Activated B cell treated with CpG ODN at 0.5 μM for 24 hours (primary cell): ENCODE data around the gene TGFBR2. TPM values are rescaled to one million over a fixed set of nuclear protein-coding genes. Genes with fewer than 3 reads are reported as not detected.

Experiments used
- ATAC-seq: fragments of 200-7000 bp; cut with Tn5 transposase; one replicate; pipeline ENCODE4 v1.10.0; 2021; ENCODE audit warnings: low read depth, mild to moderate bottlenecking, moderate library complexity
- CTCF ChIA-PET: fragments of 350-600 bp; sonication (Branson Sonifier 250); formaldehyde crosslinking; loops from one replicate; lab custom pipeline; 2021; ENCODE audit warnings: antibody characterized with exemption; lab: Charles Lee
- POLR2A ChIA-PET: fragments of 350-600 bp; sonication (Branson Sonifier 250); formaldehyde crosslinking; loops from one replicate; lab custom pipeline; 2021; ENCODE audit warnings: antibody characterized with exemption; lab: Charles Lee
- DNase-seq: peaks from one replicate; pipeline ENCODE4 v3.0.0; 2022
- H3K27ac Mint-ChIP-seq: one replicate; pipeline ENCODE4 v1.8.0; 2020; ENCODE audit warnings: mixed read lengths
- H3K27me3 Mint-ChIP-seq: one replicate; pipeline ENCODE4 v1.8.0; 2021; ENCODE audit warnings: mixed read lengths
- H3K36me3 Mint-ChIP-seq: one replicate; pipeline ENCODE4 v1.8.0; 2021; ENCODE audit warnings: low read depth, mixed read lengths
- H3K4me1 Mint-ChIP-seq: one replicate; pipeline ENCODE4 v1.8.0; 2021; ENCODE audit warnings: mixed read lengths
- H3K4me3 Mint-ChIP-seq: one replicate; pipeline ENCODE4 v1.8.0; 2020; ENCODE audit warnings: mild to moderate bottlenecking, mixed read lengths
- H3K9me3 Mint-ChIP-seq: one replicate; pipeline ENCODE4 v1.8.0; 2020; ENCODE audit warnings: mixed read lengths
- intact Hi-C: fragments of 100-400 bp; cut with micrococcal nuclease; formaldehyde crosslinking; loops from one replicate; pipeline ENCODE4 v1.15.1; 2024
- total RNA-seq: library from RNA; stranded (reverse); gene quantifications from 2 replicates; pipeline ENCODE4 v1.2.3, GENCODE V29; 2022
- TF ChIP-seq, protein P1 (sequence below): fragments of 200-600 bp; IDR thresholded peaks from one replicate; pipeline ENCODE4 v1.8.0; 2022; ENCODE audit warnings: antibody characterized with exemption, mild to moderate bottlenecking

Gene TGFBR2
- total RNA-seq, 1 donor from 2014 or later, result 104 TPM

DNA sequence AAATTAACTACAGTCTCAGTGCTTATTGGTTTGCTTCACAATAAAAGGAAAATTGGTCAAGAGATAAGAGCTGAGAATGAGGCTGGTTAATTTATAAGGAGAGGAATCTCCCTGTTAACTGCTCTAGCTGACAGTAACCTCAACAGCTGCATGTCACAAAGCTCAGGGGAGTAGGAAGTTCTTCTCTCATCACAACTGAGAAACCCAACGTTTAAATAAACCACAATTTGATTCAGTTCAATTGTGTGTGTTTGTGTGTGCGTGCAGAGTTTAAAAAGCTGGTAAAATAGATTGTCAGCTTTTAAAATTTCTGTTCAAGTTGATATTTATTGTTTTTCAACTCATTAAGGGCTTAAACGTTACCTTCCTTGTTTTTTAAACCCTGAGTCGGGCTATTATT lies 3.5 kb upstream of the TGFBR2 start:
- Mint-ChIP-seq H3K4me1 (peaks cover 77% of the 10 kb centered on the region), H3K36me3 (peaks cover 10% of the 10 kb centered on the region), H3K9me3 (no peaks in the 10 kb centered on the region), H3K27me3 (no peaks in the 10 kb centered on the region), H3K27ac (peak overlapping the region; percentile 99), H3K4me3 (peak overlapping the region; percentile 52)
- POLR2A ChIA-PET, result interaction anchor here (0.8 to 3.9 kb wide), 11 partner anchors 9 to 167 kb away, joined by 3 to 18 read pairs (median 7); no protein-coding TSS in a partner anchor
- ATAC-seq, result no peak
- intact Hi-C loops, result loop anchor here (10.0 kb wide), 1 partner anchor 1352 kb away; no protein-coding TSS in a partner anchor
- DNase-seq, result no peak
- CTCF ChIA-PET, result interaction anchor here (0.8 to 1.0 kb wide), 2 partner anchors 31 to 284 kb away, joined by 3 to 5 read pairs; no protein-coding TSS in a partner anchor
- TF ChIP-seq, protein P1, sequence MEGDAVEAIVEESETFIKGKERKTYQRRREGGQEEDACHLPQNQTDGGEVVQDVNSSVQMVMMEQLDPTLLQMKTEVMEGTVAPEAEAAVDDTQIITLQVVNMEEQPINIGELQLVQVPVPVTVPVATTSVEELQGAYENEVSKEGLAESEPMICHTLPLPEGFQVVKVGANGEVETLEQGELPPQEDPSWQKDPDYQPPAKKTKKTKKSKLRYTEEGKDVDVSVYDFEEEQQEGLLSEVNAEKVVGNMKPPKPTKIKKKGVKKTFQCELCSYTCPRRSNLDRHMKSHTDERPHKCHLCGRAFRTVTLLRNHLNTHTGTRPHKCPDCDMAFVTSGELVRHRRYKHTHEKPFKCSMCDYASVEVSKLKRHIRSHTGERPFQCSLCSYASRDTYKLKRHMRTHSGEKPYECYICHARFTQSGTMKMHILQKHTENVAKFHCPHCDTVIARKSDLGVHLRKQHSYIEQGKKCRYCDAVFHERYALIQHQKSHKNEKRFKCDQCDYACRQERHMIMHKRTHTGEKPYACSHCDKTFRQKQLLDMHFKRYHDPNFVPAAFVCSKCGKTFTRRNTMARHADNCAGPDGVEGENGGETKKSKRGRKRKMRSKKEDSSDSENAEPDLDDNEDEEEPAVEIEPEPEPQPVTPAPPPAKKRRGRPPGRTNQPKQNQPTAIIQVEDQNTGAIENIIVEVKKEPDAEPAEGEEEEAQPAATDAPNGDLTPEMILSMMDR, result no peak

DNA sequence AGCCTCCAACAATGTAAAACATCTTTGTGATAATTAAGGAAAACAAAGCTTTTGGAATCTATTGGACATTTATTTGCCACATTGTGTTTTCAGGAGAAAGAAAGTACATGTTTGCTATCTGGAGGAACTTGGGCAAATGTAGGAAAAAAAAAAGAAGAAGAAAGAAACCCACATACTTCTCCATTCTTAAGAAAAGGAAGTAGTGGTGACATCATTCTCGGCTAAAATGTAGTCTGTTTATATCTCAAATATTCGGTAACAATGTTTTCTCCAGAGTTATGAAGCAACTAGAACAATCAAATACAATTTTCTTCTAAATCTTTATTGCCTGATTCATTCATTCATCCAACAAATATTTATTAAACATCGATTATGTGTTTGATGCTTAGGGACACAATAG lies 2.3 kb upstream of the TGFBR2 start:
- ChIA-PET POLR2A (interaction anchor here (0.6 to 3.9 kb wide), 6 partner anchors 40 to 1881 kb away, joined by 3 to 18 read pairs (median 6); no protein-coding TSS in a partner anchor), CTCF (interaction anchor here (1.0 to 1.9 kb wide), 4 partner anchors 20 to 284 kb away, joined by 3 to 7 read pairs (median 4); no protein-coding TSS in a partner anchor)
- Mint-ChIP-seq H3K9me3 (no peaks in the 10 kb centered on the region), H3K4me1 (peaks cover 80% of the 10 kb centered on the region), H3K36me3 (peaks cover 21% of the 10 kb centered on the region), H3K27ac (peak overlapping the region; percentile 99), H3K27me3 (no peaks in the 10 kb centered on the region), H3K4me3 (peak overlapping the region; percentile 94)
- intact Hi-C loops, result loop anchor here (10.0 kb wide), 1 partner anchor 1351 kb away; no protein-coding TSS in a partner anchor
- no peak for DNase-seq
- TF ChIP-seq, protein P1, result no peak
- peak; percentile 6 for ATAC-seq

DNA sequence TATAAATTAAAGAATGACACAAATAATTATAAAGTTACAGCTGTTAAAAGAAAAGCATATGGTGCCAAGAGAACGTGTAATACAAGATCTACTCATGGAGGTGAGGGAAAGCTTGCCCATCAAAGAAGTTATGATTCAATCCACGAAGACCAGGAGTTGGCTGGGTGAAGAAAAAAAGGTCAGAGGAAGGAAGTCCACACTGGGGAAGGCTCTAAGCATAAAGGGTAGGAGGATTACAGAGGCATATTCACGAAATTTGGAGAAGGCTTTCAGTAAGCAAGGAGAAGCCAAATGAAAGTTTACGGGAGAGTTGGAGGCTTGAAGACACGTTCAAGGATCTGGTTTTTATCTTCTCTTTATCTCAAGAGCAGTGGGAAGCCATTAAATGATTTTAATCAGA lies 1.8 kb upstream of the TGFBR2 start:
- peaks cover 23% of the 10 kb centered on the region for H3K36me3 Mint-ChIP-seq
- intact Hi-C loops, result loop anchor here (10.0 kb wide), 1 partner anchor 1350 kb away; no protein-coding TSS in a partner anchor
- H3K4me1 Mint-ChIP-seq, result peaks cover 80% of the 10 kb centered on the region
- ATAC-seq (no peak), DNase-seq (no peak)
- H3K9me3 Mint-ChIP-seq, result no peaks in the 10 kb centered on the region
- TF ChIP-seq, protein P1, result no peak
- POLR2A ChIA-PET, result interaction anchor here (0.6 to 4.9 kb wide), 9 partner anchors 14 to 1881 kb away, joined by 3 to 79 read pairs (median 3); no protein-coding TSS in a partner anchor
- H3K27ac Mint-ChIP-seq, result peak overlapping the region; percentile 99
- no peaks in the 10 kb centered on the region for H3K27me3 Mint-ChIP-seq
- H3K4me3 Mint-ChIP-seq, result peak overlapping the region; percentile 94
- CTCF ChIA-PET, result interaction anchor here (1.0 to 1.9 kb wide), 5 partner anchors 20 to 285 kb away, joined by 3 to 7 read pairs (median 3); no protein-coding TSS in a partner anchor

DNA sequence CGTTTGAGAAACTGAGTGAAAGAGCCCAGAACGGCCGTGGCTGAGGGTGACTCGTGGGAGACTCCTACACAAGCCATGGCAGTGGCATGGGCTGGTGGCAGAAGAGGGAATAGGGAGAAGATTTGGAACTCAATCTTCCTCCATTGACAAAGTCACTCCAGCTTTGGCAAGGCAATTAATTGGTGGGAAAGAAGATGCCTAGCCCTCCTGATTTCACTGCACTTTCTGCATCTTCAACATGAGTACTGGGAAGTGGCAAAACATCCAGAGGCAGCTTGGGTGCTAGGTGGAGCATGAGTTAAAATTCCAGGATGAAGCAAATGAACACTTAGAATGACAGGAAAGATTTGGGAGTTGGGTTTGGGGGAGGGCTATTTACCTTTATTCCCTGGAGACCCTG lies 1.4 kb upstream of the TGFBR2 start:
- Mint-ChIP-seq H3K9me3 (no peaks in the 10 kb centered on the region), H3K36me3 (peaks cover 28% of the 10 kb centered on the region), H3K4me1 (peaks cover 80% of the 10 kb centered on the region), H3K27ac (peak overlapping the region; percentile 99), H3K27me3 (no peaks in the 10 kb centered on the region), H3K4me3 (peak overlapping the region; percentile 94)
- ChIA-PET POLR2A (interaction anchor here (0.8 to 4.9 kb wide), 8 partner anchors 13 to 130 kb away, joined by 3 to 79 read pairs (median 4); no protein-coding TSS in a partner anchor), CTCF (interaction anchor here (1.2 to 1.9 kb wide), 4 partner anchors 53 to 285 kb away, joined by 3 to 7 read pairs (median 4); no protein-coding TSS in a partner anchor)
- intact Hi-C loops, result loop anchor here (5.0 to 10.0 kb wide), 2 partner anchors 273 to 1350 kb away; no protein-coding TSS in a partner anchor
- TF ChIP-seq, protein P1, result no peak
- no peak for ATAC-seq
- DNase-seq, result no peak
